Left lung (tissue), 10 donors: ENCODE data around the gene ZNF836. TPM values are rescaled to one million over a fixed set of nuclear protein-coding genes. Genes with fewer than 3 reads are reported as not detected.

Experiments used
- ATAC-seq: fragments of 200-7000 bp; cut with Tn5 transposase; one replicate; pipeline ENCODE4 v1.9.1; 2020; ENCODE audit warnings: moderate library complexity
- DNase-seq, 4 donors: peaks; one replicate each; pipeline ENCODE4 v3.0.0-alpha.2; 2013 to 2020
- H3K27ac ChIP-seq, 2 donors: fragments of 200-600 bp; sonication (generic) in 1 of 2; one replicate each; pipeline versions ENCODE4 v1.5.0 to v1.8.0; 2020 to 2021
- H3K27me3 ChIP-seq, 2 donors: fragments of 200-600 bp; sonication (generic) in 1 of 2; one replicate each; pipeline versions ENCODE4 v1.5.0 to v1.8.0; 2020 to 2021
- H3K36me3 ChIP-seq, 2 donors: fragments of 200-600 bp; sonication (generic) in 1 of 2; one replicate each; pipeline versions ENCODE4 v1.5.0 to v1.8.0; 2020 to 2021
- H3K4me1 ChIP-seq, 2 donors: fragments of 200-600 bp; one replicate each; pipeline ENCODE4 v1.8.0; 2021
- H3K4me3 ChIP-seq, 2 donors: fragments of 200-600 bp; sonication (generic) in 1 of 2; one replicate each; pipeline versions ENCODE4 v1.5.0 to v1.8.0; 2020 to 2021; ENCODE audit warnings: mild to moderate bottlenecking in 1 of 2
- H3K9me3 ChIP-seq, 2 donors: fragments of 200-600 bp; sonication (generic) in 1 of 2; one replicate each; pipeline versions ENCODE4 v1.5.0 to v1.8.0; 2020 to 2021
- CTCF ChIP-seq, 2 donors: fragments of 200-600 bp; sonication (generic) in 1 of 2; IDR thresholded peaks; one replicate each; pipeline versions ENCODE4 v1.5.0 to v1.8.0; 2021; ENCODE audit warnings: antibody characterized with exemption in 2 of 2
- intact Hi-C, 2 donors: fragments of 100-400 bp; cut with DNase I; formaldehyde crosslinking; loops; one replicate each; pipeline versions ENCODE4 v1.11.2 to v1.14.2; 2022
- polyA plus RNA-seq, 6 donors: library from polyadenylated mRNA; unstranded; fragments of 120-200 nt; gene quantifications; one replicate each; pipeline ENCODE4 v1.2.1, GENCODE V29; 2013; ENCODE audit not compliant: insufficient read length in 6 of 6
- total RNA-seq, 2 donors: library from RNA; stranded (reverse); fragmentation: NEBNext Ultra II Directional; extraction: Animal tissue kit (Norgen Biotek cat#: 25700); gene quantifications; one replicate each; pipeline ENCODE4 v1.2.1, GENCODE V29; 2021
- donor health status: DM: no; HTN: yes; CAD: no.
- donor health status: DM: no; HTN: no; CAD: no.

The ZNF836 gene
- total and polyA plus RNA-seq, 8 donors: 13.1 to 25.1 (median 21.8) TPM

GRCh38 chr19:52189735-52190486 lies 18.5 kb upstream of the ZNF836 start, which contains the start of gene PPP2R1A:
Gene PPP2R1A, plus strand, starts transcription at chr19:52190052. Its CDS starts 45 bp downstream, at chr19:52190097.
- no peaks in the 10 kb centered on the region for H3K9me3 ChIP-seq
- TF ChIP-seq CTCF (IDR thresholded peaks at IDR 0.05): no peak
- H3K27me3 ChIP-seq: no peaks in the 10 kb centered on the region
- intact Hi-C loops: no loop called here
- peak within 1 kb of the TSS; percentile 98 to 99 for H3K27ac ChIP-seq
- ATAC-seq (peak; percentile 95), DNase-seq (peak; percentile 97 to 100 (median 100))
- peaks cover 0 to 16% of the 10 kb centered on the region in 2 donors for H3K36me3 ChIP-seq
- peak within 1 kb of the TSS; percentile 79 to 92 for H3K4me3 ChIP-seq
- H3K4me1 ChIP-seq: peaks cover 11 to 41% of the 10 kb centered on the region in 2 donors

GRCh38 chr19:52188822-52189734 lies 17.7 kb upstream of the ZNF836 start:
- peak; percentile 5 for ATAC-seq
- Histone ChIP-seq H3K27ac (peak overlapping the region; percentile 92 to 99), H3K4me1 (peaks cover 11 to 34% of the 10 kb centered on the region in 2 donors), H3K27me3 (no peaks in the 10 kb centered on the region), H3K9me3 (no peaks in the 10 kb centered on the region), H3K36me3 (peaks cover 0 to 11% of the 10 kb centered on the region in 2 donors), H3K4me3 (peak overlapping the region; percentile 26 to 92)
- intact Hi-C loops: no loop called here
- no peak for TF ChIP-seq CTCF (IDR thresholded peaks at IDR 0.05)
- DNase-seq: peak in 1 of 4 donors; percentile 99

GRCh38 chr19:52187407-52187806 lies 16.0 kb upstream of the ZNF836 start:
- DNase-seq (no peak), ATAC-seq (no peak)
- Histone ChIP-seq H3K4me3 (no peak overlapping the region), H3K9me3 (no peaks in the 10 kb centered on the region), H3K27ac (no peak overlapping the region), H3K4me1 (peaks cover 11 to 23% of the 10 kb centered on the region in 2 donors), H3K36me3 (no peaks in the 10 kb centered on the region), H3K27me3 (no peaks in the 10 kb centered on the region)
- intact Hi-C loops: no loop called here
- TF ChIP-seq CTCF (IDR thresholded peaks at IDR 0.05): no peak

- no peaks in the 10 kb centered on the region for H3K36me3 ChIP-seq
- intact Hi-C loops: no loop called here
- DNase-seq (no peak), ATAC-seq (no peak)
- H3K4me1 ChIP-seq: peaks cover 7 to 8% of the 10 kb centered on the region in 2 donors
- no peaks in the 10 kb centered on the region for H3K9me3 ChIP-seq
- TF ChIP-seq CTCF (IDR thresholded peaks at IDR 0.05): no peak
- no peaks in the 10 kb centered on the region for H3K27me3 ChIP-seq
- H3K27ac ChIP-seq: no peak overlapping the region
- no peak overlapping the region for H3K4me3 ChIP-seq
These were observed 5.2 kb upstream of the ZNF836 start for GRCh38 chr19:52176574-52176973.

GRCh38 chr19:52172347-52172746 lies 926 bp upstream of the ZNF836 start:
- no peak overlapping the region for H3K4me3 ChIP-seq
- peak overlapping the region in 1 of 2 donors; percentile 78 for H3K27ac ChIP-seq
- DNase-seq (no peak), ATAC-seq (no peak)
- peaks cover 7 to 24% of the 10 kb centered on the region in 2 donors for H3K4me1 ChIP-seq
- peaks cover 0 to 20% of the 10 kb centered on the region in 2 donors for H3K36me3 ChIP-seq
- intact Hi-C loops: no loop called here
- TF ChIP-seq CTCF (IDR thresholded peaks at IDR 0.05): no peak
- H3K9me3 ChIP-seq: no peaks in the 10 kb centered on the region
- H3K27me3 ChIP-seq: no peaks in the 10 kb centered on the region
